Neural cell (in vitro differentiated cells): Measurements from ENCODE around the gene CHRM5. TPM values are rescaled to one million over a fixed set of nuclear protein-coding genes. Genes with fewer than 3 reads are reported as not detected.

Source experiments
- H2AFZ ChIP-seq: fragments of 200-600, 300-800 bp; sonication (generic), shearing (Covaris generic); 2 replicates; pipeline ENCODE4 v1.6.0; 2014; ENCODE audit warnings: low read depth, mild to moderate bottlenecking, antibody characterized with exemption, low read length, moderate library complexity
- H3F3A ChIP-seq: fragments of 200-600 bp; shearing (Covaris generic); 2 replicates; pipeline ENCODE4 v1.6.1; 2016; ENCODE audit warnings: mild to moderate bottlenecking, moderate library complexity, mixed read lengths, antibody characterized with exemption, low read length; ENCODE audit not compliant: insufficient read depth, poor library complexity, severe bottlenecking
- H3K27ac ChIP-seq: fragments of 200-600, 300-800 bp; sonication (generic), shearing (Covaris generic); 2 replicates; pipeline ENCODE4 v1.5.1; 2014; ENCODE audit warnings: mild to moderate bottlenecking, low read length, moderate library complexity
- H3K27me3 ChIP-seq: fragments of 300-800, 200-600 bp; sonication (generic), shearing (Covaris generic); 2 replicates; pipeline ENCODE4 v1.6.0; 2014; ENCODE audit warnings: mild to moderate bottlenecking, low read depth, low read length, moderate library complexity; ENCODE audit not compliant: insufficient read depth
- H3K36me3 ChIP-seq: fragments of 300-800, 200-600 bp; sonication (generic), shearing (Covaris generic); 2 replicates; pipeline ENCODE4 v1.5.1; 2014; ENCODE audit warnings: mild to moderate bottlenecking, antibody characterized with exemption, low read length, moderate library complexity; ENCODE audit not compliant: insufficient read depth
- H3K4me2 ChIP-seq: fragments of 300-800, 200-600 bp; sonication (generic), shearing (Covaris generic); 2 replicates; pipeline ENCODE4 v1.6.0; 2014; ENCODE audit warnings: mild to moderate bottlenecking, low read length
- H3K4me3 ChIP-seq: fragments of 300-800, 200-600 bp; sonication (generic), shearing (Covaris generic); 2 replicates; pipeline ENCODE4 v1.5.1; 2014; ENCODE audit warnings: mild to moderate bottlenecking, low read length, moderate library complexity
- H3K79me2 ChIP-seq: fragments of 200-600 bp; shearing (Covaris generic); replicated peaks from 2 replicates; pipeline ENCODE4 v1.6.0; 2014; ENCODE audit warnings: mild to moderate bottlenecking, low read length, moderate library complexity; ENCODE audit not compliant: insufficient read depth
- H3K9ac ChIP-seq: fragments of 300-800, 200-600 bp; sonication (generic), shearing (Covaris generic); 2 replicates; pipeline ENCODE4 v1.6.1; 2016; ENCODE audit warnings: mild to moderate bottlenecking, low read length, mixed read lengths
- H3K9me2 ChIP-seq: fragments of 200-600 bp; shearing (Covaris generic); 2 replicates; pipeline ENCODE4 v1.6.1; 2016; ENCODE audit warnings: mild to moderate bottlenecking, low read length, mixed read lengths; ENCODE audit not compliant: insufficient read depth
- H3K9me3 ChIP-seq: fragments of 200-600, 300-800 bp; sonication (generic), shearing (Covaris generic); 2 replicates; pipeline ENCODE4 v1.6.1; 2016; ENCODE audit warnings: mild to moderate bottlenecking, mixed run types, low read length, moderate library complexity, mixed read lengths
- H4K20me1 ChIP-seq: fragments of 200-600 bp; shearing (Covaris generic); 2 replicates; pipeline ENCODE4 v1.6.1; 2016; ENCODE audit warnings: mild to moderate bottlenecking, mixed run types; ENCODE audit not compliant: insufficient read depth
- EP300 ChIP-seq: fragments of 450-650 bp; conservative IDR thresholded peaks from 2 replicates; pipeline ENCODE4 v1.6.1; 2014; ENCODE audit warnings: antibody characterized with exemption, mild to moderate bottlenecking, moderate library complexity; ENCODE audit not compliant: poor library complexity, severe bottlenecking
- EZH2 ChIP-seq: fragments of 200-600, 300-800 bp; shearing (Covaris generic), sonication (generic); IDR thresholded peaks from 2 replicates; pipeline ENCODE4 v1.6.1; 2014; ENCODE audit warnings: antibody characterized with exemption, low read length, borderline replicate concordance, mild to moderate bottlenecking; ENCODE audit not compliant: insufficient read depth, poor library complexity, severe bottlenecking
- MXI1 ChIP-seq: fragments of 450-650 bp; conservative IDR thresholded peaks from 2 replicates; pipeline ENCODE4 v1.6.1; 2014; ENCODE audit warnings: antibody characterized with exemption, mild to moderate bottlenecking; ENCODE audit not compliant: poor library complexity, severe bottlenecking
- POLR2AphosphoS5 ChIP-seq: IDR thresholded peaks from 2 replicates; pipeline ENCODE4 v1.6.1; 2012
- RAD21 ChIP-seq: fragments of 450-650 bp; conservative IDR thresholded peaks from 2 replicates; pipeline ENCODE4 v1.6.1; 2014; ENCODE audit warnings: antibody characterized with exemption, mild to moderate bottlenecking, moderate library complexity
- SMC3 ChIP-seq: fragments of 450-650 bp; conservative IDR thresholded peaks from 2 replicates; pipeline ENCODE4 v1.6.1; 2014; ENCODE audit warnings: antibody characterized with exemption, mild to moderate bottlenecking, moderate library complexity; ENCODE audit not compliant: poor library complexity
- TAF1 ChIP-seq: IDR thresholded peaks from 2 replicates; pipeline ENCODE4 v1.6.1; 2012; ENCODE audit warnings: low read depth
- polyA plus RNA-seq: library from polyadenylated mRNA; depleted of rRNA; stranded (reverse); fragments of >200 nt; gene quantifications from 2 replicates; pipeline ENCODE4 v1.2.3, GENCODE V29; 2014
- TF ChIP-seq, protein P1 (sequence below): IDR thresholded peaks from 2 replicates; pipeline ENCODE4 v1.6.1; 2012; ENCODE audit warnings: borderline replicate concordance
- TF ChIP-seq, protein P2 (sequence below): fragments of 450-650 bp; IDR thresholded peaks from 2 replicates; pipeline ENCODE4 v1.5.1; 2014; ENCODE audit warnings: antibody characterized with exemption, mild to moderate bottlenecking, moderate library complexity; ENCODE audit not compliant: poor library complexity, severe bottlenecking

Gene CHRM5
- polyA plus RNA-seq, 1 donor from 2014 or later, result 3.9 TPM

DNA sequence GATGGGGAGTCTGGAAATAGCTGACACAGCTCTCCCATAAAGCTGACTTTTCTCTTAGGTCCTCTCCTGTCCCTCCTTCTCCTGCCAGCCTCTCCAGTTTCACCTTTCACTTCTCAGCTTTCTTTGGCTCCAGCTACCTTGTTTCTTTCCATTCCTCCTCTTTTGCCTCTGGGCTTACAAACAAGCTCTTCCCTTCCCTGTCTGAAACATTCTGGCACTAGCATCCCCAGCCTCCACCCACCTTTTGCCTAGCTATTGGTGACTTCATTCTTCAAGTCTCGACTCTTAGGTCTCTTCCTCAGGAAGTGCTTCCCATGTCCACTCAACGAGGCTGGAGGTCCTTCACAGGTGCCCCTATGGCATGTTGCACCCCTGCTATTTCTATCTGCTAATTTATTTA lies 91.2 kb downstream of the CHRM5 start:
- Histone ChIP-seq H4K20me1 (no peaks in the 10 kb centered on the region), H2AFZ (no peak overlapping the region), H3K4me3 (no peak overlapping the region), H3K4me2 (no peak overlapping the region), H3K27ac (no peak overlapping the region), H3K27me3 (no peaks in the 10 kb centered on the region), H3K9ac (no peak overlapping the region), H3K79me2 (no peaks in the 10 kb centered on the region), H3K9me2 (no peaks in the 10 kb centered on the region), H3F3A (no peaks in the 10 kb centered on the region), H3K36me3 (no peaks in the 10 kb centered on the region), H3K9me3 (no peaks in the 10 kb centered on the region)
- TF ChIP-seq, protein P1, sequence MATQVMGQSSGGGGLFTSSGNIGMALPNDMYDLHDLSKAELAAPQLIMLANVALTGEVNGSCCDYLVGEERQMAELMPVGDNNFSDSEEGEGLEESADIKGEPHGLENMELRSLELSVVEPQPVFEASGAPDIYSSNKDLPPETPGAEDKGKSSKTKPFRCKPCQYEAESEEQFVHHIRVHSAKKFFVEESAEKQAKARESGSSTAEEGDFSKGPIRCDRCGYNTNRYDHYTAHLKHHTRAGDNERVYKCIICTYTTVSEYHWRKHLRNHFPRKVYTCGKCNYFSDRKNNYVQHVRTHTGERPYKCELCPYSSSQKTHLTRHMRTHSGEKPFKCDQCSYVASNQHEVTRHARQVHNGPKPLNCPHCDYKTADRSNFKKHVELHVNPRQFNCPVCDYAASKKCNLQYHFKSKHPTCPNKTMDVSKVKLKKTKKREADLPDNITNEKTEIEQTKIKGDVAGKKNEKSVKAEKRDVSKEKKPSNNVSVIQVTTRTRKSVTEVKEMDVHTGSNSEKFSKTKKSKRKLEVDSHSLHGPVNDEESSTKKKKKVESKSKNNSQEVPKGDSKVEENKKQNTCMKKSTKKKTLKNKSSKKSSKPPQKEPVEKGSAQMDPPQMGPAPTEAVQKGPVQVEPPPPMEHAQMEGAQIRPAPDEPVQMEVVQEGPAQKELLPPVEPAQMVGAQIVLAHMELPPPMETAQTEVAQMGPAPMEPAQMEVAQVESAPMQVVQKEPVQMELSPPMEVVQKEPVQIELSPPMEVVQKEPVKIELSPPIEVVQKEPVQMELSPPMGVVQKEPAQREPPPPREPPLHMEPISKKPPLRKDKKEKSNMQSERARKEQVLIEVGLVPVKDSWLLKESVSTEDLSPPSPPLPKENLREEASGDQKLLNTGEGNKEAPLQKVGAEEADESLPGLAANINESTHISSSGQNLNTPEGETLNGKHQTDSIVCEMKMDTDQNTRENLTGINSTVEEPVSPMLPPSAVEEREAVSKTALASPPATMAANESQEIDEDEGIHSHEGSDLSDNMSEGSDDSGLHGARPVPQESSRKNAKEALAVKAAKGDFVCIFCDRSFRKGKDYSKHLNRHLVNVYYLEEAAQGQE, result no peak
- no peak for TF ChIP-seq EZH2
- TF ChIP-seq, protein P2, sequence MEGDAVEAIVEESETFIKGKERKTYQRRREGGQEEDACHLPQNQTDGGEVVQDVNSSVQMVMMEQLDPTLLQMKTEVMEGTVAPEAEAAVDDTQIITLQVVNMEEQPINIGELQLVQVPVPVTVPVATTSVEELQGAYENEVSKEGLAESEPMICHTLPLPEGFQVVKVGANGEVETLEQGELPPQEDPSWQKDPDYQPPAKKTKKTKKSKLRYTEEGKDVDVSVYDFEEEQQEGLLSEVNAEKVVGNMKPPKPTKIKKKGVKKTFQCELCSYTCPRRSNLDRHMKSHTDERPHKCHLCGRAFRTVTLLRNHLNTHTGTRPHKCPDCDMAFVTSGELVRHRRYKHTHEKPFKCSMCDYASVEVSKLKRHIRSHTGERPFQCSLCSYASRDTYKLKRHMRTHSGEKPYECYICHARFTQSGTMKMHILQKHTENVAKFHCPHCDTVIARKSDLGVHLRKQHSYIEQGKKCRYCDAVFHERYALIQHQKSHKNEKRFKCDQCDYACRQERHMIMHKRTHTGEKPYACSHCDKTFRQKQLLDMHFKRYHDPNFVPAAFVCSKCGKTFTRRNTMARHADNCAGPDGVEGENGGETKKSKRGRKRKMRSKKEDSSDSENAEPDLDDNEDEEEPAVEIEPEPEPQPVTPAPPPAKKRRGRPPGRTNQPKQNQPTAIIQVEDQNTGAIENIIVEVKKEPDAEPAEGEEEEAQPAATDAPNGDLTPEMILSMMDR, result no peak
- no peak for TF ChIP-seq TAF1
- no peak for TF ChIP-seq POLR2AphosphoS5
- TF ChIP-seq EP300, result no peak

DNA sequence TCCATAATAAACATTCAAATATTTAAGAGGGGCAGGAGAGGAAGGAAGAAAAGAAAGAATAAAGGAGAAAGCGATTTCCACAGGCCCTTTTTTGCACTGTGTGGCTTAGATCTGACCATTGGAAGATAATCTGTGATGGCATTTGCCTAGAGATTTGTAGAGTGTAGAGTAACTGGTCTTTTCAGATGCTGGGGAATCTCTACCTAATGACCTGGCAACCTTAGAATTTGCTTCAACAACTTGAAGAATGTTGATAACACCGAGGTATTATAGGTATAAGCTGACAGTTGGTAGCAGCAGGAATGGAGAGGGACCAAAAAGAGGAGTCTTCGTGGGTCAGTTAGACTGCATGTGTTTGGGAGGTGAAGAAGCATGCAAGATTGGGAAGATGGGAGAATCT lies 91.6 kb downstream of the CHRM5 start:
- Histone ChIP-seq H3K27me3 (no peaks in the 10 kb centered on the region), H3K27ac (no peak overlapping the region), H3K36me3 (no peaks in the 10 kb centered on the region), H3K9ac (no peak overlapping the region), H3K9me2 (no peaks in the 10 kb centered on the region), H3K4me3 (no peak overlapping the region), H3K9me3 (no peaks in the 10 kb centered on the region), H2AFZ (no peak overlapping the region), H3F3A (no peaks in the 10 kb centered on the region), H3K79me2 (no peaks in the 10 kb centered on the region), H4K20me1 (no peaks in the 10 kb centered on the region), H3K4me2 (no peak overlapping the region)
- TF ChIP-seq SMC3, result no peak
- TF ChIP-seq EP300, result no peak
- no peak for TF ChIP-seq RAD21

- Histone ChIP-seq H3F3A (no peaks in the 10 kb centered on the region), H3K79me2 (no peaks in the 10 kb centered on the region), H3K9ac (no peak overlapping the region), H3K9me2 (no peaks in the 10 kb centered on the region), H3K4me3 (no peak overlapping the region), H2AFZ (no peak overlapping the region), H3K27ac (no peak overlapping the region), H3K4me2 (no peak overlapping the region), H3K9me3 (no peaks in the 10 kb centered on the region), H3K36me3 (no peaks in the 10 kb centered on the region), H4K20me1 (no peaks in the 10 kb centered on the region), H3K27me3 (no peaks in the 10 kb centered on the region)
- TF ChIP-seq, protein P1, result no peak
- no peak for TF ChIP-seq POLR2AphosphoS5
- no peak for TF ChIP-seq RAD21
- TF ChIP-seq SMC3, result no peak
- no peak for TF ChIP-seq EZH2
- no peak for TF ChIP-seq MXI1
- TF ChIP-seq, protein P2, result no peak
- TF ChIP-seq EP300, result no peak
- TF ChIP-seq TAF1, result no peak
Observed at GRCh38 chr15:34064438-34064837, 96.1 kb downstream of the CHRM5 start.
